Activated T-cell treated with anti-CD3 and anti-CD28 coated beads, Interleukin-2, amount 50 U/mL, for 24 hours (primary cell): ENCODE results near the gene KEAP1.
A peak's percentile ranks its signal among the peaks of the same experiment; 100 is the strongest.
"Not testable (repeated sequence)": the region's sequence is repeated elsewhere in the genome, so short reads cannot be mapped to it uniquely, and the experiment has no call there.

ENCODE experiments used
- DNase-seq: peaks from one replicate; pipeline ENCODE4 v3.0.0-alpha.2; 2020
- H3K27ac Mint-ChIP-seq: 2 replicates; pipeline ENCODE4 v1.8.0; 2020; ENCODE audit warnings: mild to moderate bottlenecking, mixed read lengths
- H3K27me3 Mint-ChIP-seq: 2 replicates; pipeline ENCODE4 v1.8.0; 2020; ENCODE audit warnings: mixed read lengths
- H3K36me3 Mint-ChIP-seq: 2 replicates; pipeline ENCODE4 v1.8.0; 2020; ENCODE audit warnings: low read depth, mixed read lengths
- H3K4me1 Mint-ChIP-seq: 2 replicates; pipeline ENCODE4 v1.8.0; 2020; ENCODE audit warnings: low read depth, mixed read lengths
- H3K4me3 Mint-ChIP-seq: 2 replicates; pipeline ENCODE4 v1.8.0; 2020; ENCODE audit warnings: mild to moderate bottlenecking, moderate library complexity, mixed read lengths
- H3K9me3 Mint-ChIP-seq: 2 replicates; pipeline ENCODE4 v1.8.0; 2020; ENCODE audit warnings: mixed read lengths

Gene KEAP1

GRCh38 chr19:10538204-10538983 lies 35.2 kb upstream of the KEAP1 start:
- Mint-ChIP-seq H3K27ac (no peak overlapping the region), H3K27me3 (peaks cover 24% of the 10 kb centered on the region), H3K9me3 (no peaks in the 10 kb centered on the region), H3K4me3 (no peak overlapping the region), H3K4me1 (peaks cover 7% of the 10 kb centered on the region), H3K36me3 (no peaks in the 10 kb centered on the region)
- no peak for DNase-seq

GRCh38 chr19:10537668-10538067 lies 34.5 kb upstream of the KEAP1 start:
- H3K36me3 Mint-ChIP-seq = no peaks in the 10 kb centered on the region
- no peak overlapping the region for H3K27ac Mint-ChIP-seq
- peaks cover 24% of the 10 kb centered on the region for H3K27me3 Mint-ChIP-seq
- H3K4me1 Mint-ChIP-seq = peaks cover 3% of the 10 kb centered on the region
- H3K9me3 Mint-ChIP-seq = no peaks in the 10 kb centered on the region
- no peak for DNase-seq
- H3K4me3 Mint-ChIP-seq = no peak overlapping the region

GRCh38 chr19:10535613-10536012 lies 32.5 kb upstream of the KEAP1 start:
- Mint-ChIP-seq H3K27ac (no peak overlapping the region), H3K4me3 (no peak overlapping the region), H3K4me1 (peaks cover 3% of the 10 kb centered on the region), H3K36me3 (no peaks in the 10 kb centered on the region), H3K9me3 (no peaks in the 10 kb centered on the region), H3K27me3 (peaks cover 24% of the 10 kb centered on the region)
- no peak for DNase-seq

- Mint-ChIP-seq H3K9me3 (no peaks in the 10 kb centered on the region), H3K4me1 (peaks cover 3% of the 10 kb centered on the region), H3K27ac (no peak overlapping the region), H3K36me3 (no peaks in the 10 kb centered on the region), H3K4me3 (no peak overlapping the region), H3K27me3 (peaks cover 15% of the 10 kb centered on the region)
- no peak for DNase-seq
Measured at GRCh38 chr19:10533646-10534386, 30.7 kb upstream of the KEAP1 start.

GRCh38 chr19:10532457-10532856 lies 29.3 kb upstream of the KEAP1 start:
- no peak for DNase-seq
- Mint-ChIP-seq H3K9me3 (no peaks in the 10 kb centered on the region), H3K27me3 (peaks cover 7% of the 10 kb centered on the region), H3K36me3 (no peaks in the 10 kb centered on the region), H3K4me3 (no peak overlapping the region), H3K27ac (no peak overlapping the region), H3K4me1 (no peaks in the 10 kb centered on the region)

GRCh38 chr19:10526887-10527286 lies 23.7 kb upstream of the KEAP1 start:
- H3K4me3 Mint-ChIP-seq, H3K9me3 Mint-ChIP-seq, DNase-seq, H3K4me1 Mint-ChIP-seq, H3K27ac Mint-ChIP-seq, H3K36me3 Mint-ChIP-seq, H3K27me3 Mint-ChIP-seq: not testable (repeated sequence)

GRCh38 chr19:10525636-10526035 lies 22.5 kb upstream of the KEAP1 start:
- H3K27ac Mint-ChIP-seq = no peak overlapping the region
- H3K27me3 Mint-ChIP-seq = no peaks in the 10 kb centered on the region
- no peaks in the 10 kb centered on the region for H3K36me3 Mint-ChIP-seq
- no peak for DNase-seq
- no peaks in the 10 kb centered on the region for H3K4me1 Mint-ChIP-seq
- no peak overlapping the region for H3K4me3 Mint-ChIP-seq
- no peaks in the 10 kb centered on the region for H3K9me3 Mint-ChIP-seq

GRCh38 chr19:10523135-10523636 lies 20.0 kb upstream of the KEAP1 start:
- DNase-seq = no peak
- H3K27ac Mint-ChIP-seq = no peak overlapping the region
- H3K27me3 Mint-ChIP-seq = peaks cover 19% of the 10 kb centered on the region
- no peaks in the 10 kb centered on the region for H3K36me3 Mint-ChIP-seq
- H3K4me1 Mint-ChIP-seq = peaks cover 13% of the 10 kb centered on the region
- H3K4me3 Mint-ChIP-seq = no peak overlapping the region
- no peaks in the 10 kb centered on the region for H3K9me3 Mint-ChIP-seq

- no peaks in the 10 kb centered on the region for H3K9me3 Mint-ChIP-seq
- H3K4me3 Mint-ChIP-seq = no peak overlapping the region
- H3K27ac Mint-ChIP-seq = no peak overlapping the region
- H3K4me1 Mint-ChIP-seq = peaks cover 20% of the 10 kb centered on the region
- peaks cover 27% of the 10 kb centered on the region for H3K27me3 Mint-ChIP-seq
- H3K36me3 Mint-ChIP-seq = no peaks in the 10 kb centered on the region
- no peak for DNase-seq
Measured at GRCh38 chr19:10521461-10522171, 18.5 kb upstream of the KEAP1 start.

- H3K4me3 Mint-ChIP-seq = no peak overlapping the region
- H3K9me3 Mint-ChIP-seq = no peaks in the 10 kb centered on the region
- DNase-seq = no peak
- no peak overlapping the region for H3K27ac Mint-ChIP-seq
- H3K4me1 Mint-ChIP-seq = peaks cover 21% of the 10 kb centered on the region
- H3K27me3 Mint-ChIP-seq = peaks cover 36% of the 10 kb centered on the region
- H3K36me3 Mint-ChIP-seq = no peaks in the 10 kb centered on the region
Measured at GRCh38 chr19:10520652-10521318, 17.6 kb upstream of the KEAP1 start.

- Mint-ChIP-seq H3K36me3 (no peaks in the 10 kb centered on the region), H3K27me3 (peaks cover 49% of the 10 kb centered on the region), H3K9me3 (no peaks in the 10 kb centered on the region), H3K27ac (no peak overlapping the region), H3K4me1 (peaks cover 24% of the 10 kb centered on the region), H3K4me3 (no peak overlapping the region)
- no peak for DNase-seq
Measured at GRCh38 chr19:10519421-10519820, 16.3 kb upstream of the KEAP1 start.

GRCh38 chr19:10518444-10519361 lies 15.5 kb upstream of the KEAP1 start:
- peak overlapping the region; percentile 55 for H3K4me3 Mint-ChIP-seq
- no peaks in the 10 kb centered on the region for H3K36me3 Mint-ChIP-seq
- H3K4me1 Mint-ChIP-seq = peaks cover 26% of the 10 kb centered on the region
- peaks cover 56% of the 10 kb centered on the region for H3K27me3 Mint-ChIP-seq
- no peak overlapping the region for H3K27ac Mint-ChIP-seq
- peak; percentile 35 for DNase-seq
- no peaks in the 10 kb centered on the region for H3K9me3 Mint-ChIP-seq

- no peaks in the 10 kb centered on the region for H3K36me3 Mint-ChIP-seq
- no peaks in the 10 kb centered on the region for H3K9me3 Mint-ChIP-seq
- H3K4me3 Mint-ChIP-seq = peak overlapping the region; percentile 55
- H3K4me1 Mint-ChIP-seq = peaks cover 29% of the 10 kb centered on the region
- peaks cover 64% of the 10 kb centered on the region for H3K27me3 Mint-ChIP-seq
- no peak overlapping the region for H3K27ac Mint-ChIP-seq
- DNase-seq = peak; percentile 41
Measured at GRCh38 chr19:10517760-10518443, 14.7 kb upstream of the KEAP1 start.
